IPS-11a (cell line): ENCODE measurements around the gene FGF19.

Experiments used
- H3K4me3 ChIP-seq: one replicate; pipeline ENCODE4 v1.5.1; 2013; ENCODE audit warnings: low read depth, low read length, control low read depth

The FGF19 gene

GRCh38 chr11:69718912-69719311 lies 15.1 kb upstream of the FGF19 start:
- no peak overlapping the region for H3K4me3 ChIP-seq

GRCh38 chr11:69718147-69718546 lies 14.3 kb upstream of the FGF19 start:
- H3K4me3 ChIP-seq, result no peak overlapping the region

- H3K4me3 ChIP-seq, result no peak overlapping the region
Observed at GRCh38 chr11:69716891-69717747, 13.3 kb upstream of the FGF19 start.

DNA sequence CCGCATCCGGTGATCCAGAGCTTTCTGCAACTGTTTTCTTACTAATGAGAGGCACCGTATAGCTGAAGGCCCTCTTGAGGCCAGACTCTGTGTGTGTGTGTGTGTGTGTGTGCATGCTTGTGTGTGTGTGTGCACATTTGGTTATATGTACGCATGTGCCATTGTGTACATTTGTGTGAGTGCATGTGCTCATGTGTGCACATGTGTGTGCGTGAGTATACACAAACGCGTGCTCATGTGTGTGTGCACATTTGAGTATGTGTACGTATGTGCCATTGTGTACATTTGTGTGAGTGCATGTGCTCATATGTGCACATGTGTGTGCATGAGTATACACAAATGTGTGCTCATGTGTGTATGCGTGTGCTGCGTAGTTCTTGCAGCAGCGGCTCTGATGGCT lies 12.3 kb upstream of the FGF19 start:
- no peak overlapping the region for H3K4me3 ChIP-seq

DNA sequence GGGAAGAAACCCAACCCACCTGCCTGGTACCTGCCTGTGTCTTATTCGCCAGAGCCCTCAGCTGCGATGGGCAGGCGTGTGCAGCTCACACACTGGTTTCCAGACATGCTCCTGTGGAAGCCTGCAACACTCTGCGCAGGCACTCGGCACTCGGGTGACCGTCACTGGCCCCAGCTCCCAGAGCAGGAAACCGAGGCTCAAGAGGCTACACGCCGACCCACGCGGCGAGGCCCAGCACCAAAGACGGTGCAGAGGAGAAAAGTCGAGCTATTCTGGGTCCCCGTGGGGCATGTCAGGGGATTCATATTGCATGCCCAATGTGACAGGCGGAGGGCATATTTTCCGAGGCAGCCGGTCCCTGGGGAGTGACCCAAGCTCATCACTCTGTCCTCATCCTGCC lies 11.6 kb upstream of the FGF19 start:
- H3K4me3 ChIP-seq, result no peak overlapping the region

- H3K4me3 ChIP-seq, result no peak overlapping the region
Observed at GRCh38 chr11:69711822-69712801, 8.3 kb upstream of the FGF19 start.

- no peak overlapping the region for H3K4me3 ChIP-seq
Observed at GRCh38 chr11:69708736-69709401, 5.0 kb upstream of the FGF19 start.

DNA sequence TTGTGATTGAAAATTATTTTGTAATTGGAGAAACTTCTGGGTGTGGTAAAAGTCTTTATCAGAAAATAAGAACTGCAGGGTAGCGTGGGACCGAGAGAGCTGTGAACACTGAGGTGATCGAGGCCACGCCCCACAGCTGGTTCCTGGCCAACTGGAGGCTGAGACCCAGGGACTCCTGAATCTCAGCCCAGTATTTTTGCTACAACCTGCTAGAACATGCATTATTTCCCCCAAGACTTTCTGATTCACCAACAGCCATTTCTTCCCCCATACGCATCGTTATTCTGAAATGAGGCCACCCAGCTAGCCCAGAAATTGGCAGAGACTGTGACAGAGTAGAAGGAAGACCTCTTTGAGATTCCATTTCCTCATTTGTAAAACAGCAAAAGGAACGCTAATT lies 3.4 kb upstream of the FGF19 start:
- H3K4me3 ChIP-seq, result no peak overlapping the region

GRCh38 chr11:69705901-69706787 lies 2.3 kb upstream of the FGF19 start:
- H3K4me3 ChIP-seq, result no peak overlapping the region

DNA sequence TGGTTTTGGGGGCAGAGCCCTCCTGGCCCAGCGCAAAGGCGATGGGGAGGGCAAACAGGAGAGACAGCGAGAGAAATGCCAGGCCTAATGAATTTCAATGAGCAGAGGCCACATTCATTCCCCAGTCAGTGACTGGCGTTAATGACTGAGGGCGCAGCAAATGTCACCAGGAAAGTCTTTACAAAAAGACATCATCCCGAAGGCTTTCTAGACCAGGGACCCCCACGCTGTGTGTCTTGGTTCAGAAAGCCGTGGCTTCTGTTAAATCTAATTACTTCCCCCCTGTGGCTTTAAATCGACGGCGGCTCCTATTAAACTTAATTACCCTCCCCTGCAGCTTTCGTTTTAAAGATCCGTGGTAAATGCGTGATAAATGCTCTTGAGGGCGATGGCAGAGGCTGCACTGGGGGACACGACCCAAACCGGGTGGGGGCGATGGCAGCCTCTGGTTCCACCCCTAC lies 1.6 kb upstream of the FGF19 start:
- H3K4me3 ChIP-seq, result no peak overlapping the region

DNA sequence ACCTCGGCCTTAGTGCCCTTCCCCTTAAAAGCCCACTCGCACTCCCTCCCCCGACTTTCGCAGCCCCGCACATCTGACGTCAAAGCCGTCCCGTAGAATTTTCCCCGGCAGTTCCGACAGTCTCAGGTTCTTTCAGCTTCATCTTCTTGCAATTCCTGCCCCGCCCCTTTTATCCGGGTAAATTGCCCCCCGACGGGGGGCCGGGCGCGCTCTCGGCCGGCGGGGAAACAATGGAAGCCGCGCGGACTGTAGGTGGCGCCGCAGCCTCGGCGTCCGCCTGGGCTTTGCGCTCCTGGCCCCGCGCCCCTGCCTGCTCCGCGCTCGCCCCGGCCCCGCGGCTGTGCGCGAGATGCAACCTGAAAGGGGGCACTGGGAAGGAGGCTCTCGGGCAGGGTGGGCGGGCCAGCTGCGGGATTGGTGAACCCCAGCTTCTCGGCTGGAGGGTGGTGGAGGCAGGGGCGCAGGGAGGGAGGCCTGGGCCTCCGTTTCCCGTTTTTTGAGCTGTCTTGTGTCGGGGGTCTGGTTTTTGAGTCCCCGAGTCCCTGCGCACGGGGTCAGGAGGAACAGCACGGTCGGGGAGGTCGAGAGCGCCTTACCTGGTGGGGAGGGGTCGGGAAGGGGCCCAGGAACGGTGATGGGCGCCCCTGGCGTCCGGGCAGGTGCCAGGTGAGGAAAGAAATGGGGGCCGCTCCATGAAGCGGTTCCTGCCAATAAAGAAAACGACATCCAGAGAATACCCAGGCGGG lies 859 bp upstream of the FGF19 start:
- H3K4me3 ChIP-seq, result peak overlapping the region; percentile 51

DNA sequence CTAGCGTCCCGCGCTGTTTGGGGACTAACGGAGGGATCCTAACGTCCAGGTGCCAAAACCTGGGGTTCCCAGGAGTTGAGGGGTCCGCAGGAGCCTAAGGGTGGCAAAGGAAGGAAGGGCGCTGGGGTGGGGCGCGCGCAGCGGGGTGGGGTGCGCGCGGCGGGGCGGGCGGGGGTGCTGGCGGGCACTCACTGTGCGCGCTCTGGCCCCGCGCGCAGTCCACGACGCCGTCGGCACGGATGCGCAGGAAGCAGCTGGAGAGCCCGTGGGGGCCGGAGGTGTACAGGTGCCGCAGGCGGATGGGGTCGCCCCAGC lies 412 bp downstream of the FGF19 start:
- H3K4me3 ChIP-seq, result peak overlapping the region; percentile 65

- H3K4me3 ChIP-seq, result peak overlapping the region; percentile 65
Observed at GRCh38 chr11:69702769-69703452, 911 bp downstream of the FGF19 start.

GRCh38 chr11:69702239-69702691 lies 1.6 kb downstream of the FGF19 start:
- H3K4me3 ChIP-seq, result peak overlapping the region; percentile 65

GRCh38 chr11:69700278-69701140 lies 3.3 kb downstream of the FGF19 start:
- no peak overlapping the region for H3K4me3 ChIP-seq

DNA sequence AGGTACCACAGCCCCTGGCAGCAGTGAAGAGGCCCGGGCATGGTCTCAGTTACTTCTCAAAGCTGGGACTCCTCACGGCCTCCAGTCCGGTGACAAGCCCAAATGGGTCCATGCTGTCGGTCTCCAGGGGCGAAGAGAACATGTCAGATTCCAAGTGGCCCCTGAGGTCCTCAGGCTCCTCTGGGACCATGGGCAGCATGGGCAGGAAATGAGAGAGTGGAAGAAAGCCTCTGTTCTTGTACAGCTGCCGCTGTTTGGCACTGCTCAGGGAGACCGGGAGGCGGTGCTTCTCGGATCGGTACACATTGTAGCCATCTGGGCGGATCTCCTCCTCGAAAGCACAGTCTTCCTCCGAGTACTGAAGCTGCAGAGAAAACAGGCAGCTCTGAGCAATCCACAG lies 4.6 kb downstream of the FGF19 start:
- H3K4me3 ChIP-seq, result no peak overlapping the region

- H3K4me3 ChIP-seq, result no peak overlapping the region
Observed at GRCh38 chr11:69698362-69698761, 5.5 kb downstream of the FGF19 start.

GRCh38 chr11:69697861-69698260 lies 6.0 kb downstream of the FGF19 start:
- no peak overlapping the region for H3K4me3 ChIP-seq
